KG1 (cell line): ENCODE results near the gene RNF126.
"Not testable (repeated sequence)": the region's sequence is repeated elsewhere in the genome, so short reads cannot be mapped to it uniquely, and the experiment has no call there.

Experiments
- DNase-seq: peaks from one replicate; lab custom pipeline; 2025; lab: John Stamatoyannopoulos, UW

Gene RNF126

GRCh38 chr19:646779-647565, 16.0 kb downstream of the RNF126 start:
- no peak for DNase-seq

GRCh38 chr19:645912-646778, 16.9 kb downstream of the RNF126 start:
- no peak for DNase-seq

GRCh38 chr19:644789-645188, 18.2 kb downstream of the RNF126 start:
- no peak for DNase-seq

GRCh38 chr19:644363-644762, 18.7 kb downstream of the RNF126 start:
- no peak for DNase-seq

- no peak for DNase-seq
Observed at GRCh38 chr19:643736-644135, 19.3 kb downstream of the RNF126 start.

- DNase-seq: no peak
Observed at GRCh38 chr19:642767-643727, 20.0 kb downstream of the RNF126 start.

GRCh38 chr19:641702-642101, 21.3 kb downstream of the RNF126 start:
- no peak for DNase-seq

GRCh38 chr19:640606-641189, 22.3 kb downstream of the RNF126 start:
- DNase-seq: no peak

- no peak for DNase-seq
Observed at GRCh38 chr19:640161-640558, 22.9 kb downstream of the RNF126 start.

GRCh38 chr19:639253-640160, 23.5 kb downstream of the RNF126 start, which contains the start of gene FGF22:
FGF22 (plus strand) TSS chr19:639879; CDS start chr19:639926, 47 bp downstream.
- DNase-seq: peak; percentile 51

GRCh38 chr19:638906-639252, 24.1 kb downstream of the RNF126 start:
- DNase-seq: no peak

GRCh38 chr19:634975-635652, 27.9 kb downstream of the RNF126 start:
- DNase-seq: no peak

GRCh38 chr19:633786-634639, 29.0 kb downstream of the RNF126 start:
- no peak for DNase-seq

GRCh38 chr19:633068-633785, 29.8 kb downstream of the RNF126 start, which contains the start of gene POLRMT:
POLRMT (minus strand) TSS chr19:633537; CDS start chr19:633512, 25 bp downstream.
- DNase-seq: peak; percentile 86

- no peak for DNase-seq
Observed at GRCh38 chr19:632579-633067, 30.4 kb downstream of the RNF126 start.

- DNase-seq: no peak
Observed at GRCh38 chr19:629961-630714, 32.9 kb downstream of the RNF126 start.

GRCh38 chr19:629515-629914, 33.5 kb downstream of the RNF126 start:
- not testable (repeated sequence) for DNase-seq
